GM19395 (cell line): ENCODE results near the gene WNT9A.
"Not testable (repeated sequence)": the region's sequence is repeated elsewhere in the genome, so short reads cannot be mapped to it uniquely, and the experiment has no call there.

Experiments used
- ATAC-seq: cut with Tn5 transposase; IDR thresholded peaks from one replicate; pipeline ENCODE4 v1.9.1; 2021; ENCODE audit warnings: mild to moderate bottlenecking, moderate library complexity; ENCODE audit not compliant: unreplicated experiment

WNT9A gene

DNA sequence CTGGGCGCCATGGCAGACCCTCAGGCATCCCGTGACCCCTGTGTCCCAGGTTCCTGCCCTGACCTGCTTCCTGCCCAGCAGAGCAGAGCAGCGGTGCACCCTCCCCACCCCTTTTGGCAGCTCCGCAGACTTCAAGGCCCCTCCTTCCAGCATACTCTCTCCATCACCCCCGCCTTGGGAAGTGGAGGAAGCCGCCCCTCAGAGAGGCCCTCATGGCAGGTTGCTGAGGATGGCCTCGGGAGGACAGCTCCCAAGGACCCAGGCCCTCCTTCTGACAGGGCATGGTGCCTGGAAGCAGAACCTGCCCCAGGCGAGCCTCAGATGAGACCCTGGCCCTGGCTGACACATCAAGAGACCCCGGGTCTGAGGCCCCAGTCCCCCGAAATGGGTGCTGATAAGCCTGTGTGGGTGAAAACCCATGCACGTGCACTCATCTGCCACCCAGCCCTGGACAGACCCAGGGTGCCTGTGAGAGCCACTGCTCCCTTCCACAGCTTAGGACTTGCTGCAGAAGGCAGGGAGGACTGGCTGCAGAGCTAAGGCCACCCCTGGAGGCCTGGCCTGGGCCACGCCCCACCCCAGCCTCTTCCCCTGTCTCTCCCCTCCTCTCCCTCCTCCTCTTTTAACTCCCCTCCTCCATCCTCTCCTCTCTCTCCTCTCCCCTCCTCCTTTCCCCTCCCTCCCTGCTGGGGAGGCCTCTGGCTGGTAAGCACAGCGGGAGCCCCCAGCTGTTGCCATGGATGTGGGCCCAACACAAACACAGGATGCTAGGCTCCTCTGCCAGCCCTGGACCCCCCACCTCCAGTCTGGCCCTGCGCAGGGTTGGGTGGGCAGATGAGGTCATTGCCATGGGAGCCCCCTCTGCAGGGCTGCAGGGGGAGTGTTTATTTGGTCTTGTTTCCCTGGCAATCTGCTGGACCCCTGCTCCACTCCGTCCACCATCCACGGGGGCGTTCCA, 33.7 kb downstream of the WNT9A start:
- ATAC-seq = no peak

DNA sequence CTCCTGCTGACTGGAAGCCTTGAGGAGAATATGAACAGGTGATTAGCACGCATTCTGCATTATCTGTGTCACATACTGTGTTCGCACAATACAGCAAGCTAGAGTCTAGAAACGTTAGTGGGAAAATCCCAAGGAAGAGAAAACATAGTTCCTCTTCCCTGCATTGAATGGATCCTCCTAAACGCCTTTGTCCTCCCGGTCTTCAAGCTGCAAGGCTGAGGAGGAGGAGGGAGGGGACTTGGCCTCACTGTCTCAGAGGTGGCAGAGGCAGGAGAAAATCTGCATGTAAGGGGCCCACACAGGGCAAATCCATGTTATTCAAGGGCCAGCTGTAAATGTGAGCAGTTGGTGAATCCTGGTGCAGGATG, 34.4 kb downstream of the WNT9A start:
- no peak for ATAC-seq

DNA sequence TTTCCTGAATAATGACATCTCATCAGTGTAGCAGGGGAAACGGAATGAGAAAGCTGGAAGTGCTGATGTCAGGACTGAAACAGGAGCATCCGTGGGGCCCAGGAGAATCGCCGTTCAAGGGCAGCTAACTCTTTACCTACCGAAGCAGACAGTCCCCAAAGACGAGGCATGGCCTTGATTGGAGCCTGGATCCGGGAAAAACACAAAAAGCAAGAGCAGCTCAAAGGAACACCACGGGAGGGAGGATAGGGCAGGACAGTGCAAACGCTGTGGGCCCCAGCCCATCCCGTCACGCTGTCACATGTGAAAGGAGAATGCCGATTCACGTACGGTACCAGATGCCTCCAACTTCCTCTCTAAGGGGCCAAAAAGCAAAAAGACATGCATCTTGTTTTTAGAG, 34.9 kb downstream of the WNT9A start:
- no peak for ATAC-seq

DNA sequence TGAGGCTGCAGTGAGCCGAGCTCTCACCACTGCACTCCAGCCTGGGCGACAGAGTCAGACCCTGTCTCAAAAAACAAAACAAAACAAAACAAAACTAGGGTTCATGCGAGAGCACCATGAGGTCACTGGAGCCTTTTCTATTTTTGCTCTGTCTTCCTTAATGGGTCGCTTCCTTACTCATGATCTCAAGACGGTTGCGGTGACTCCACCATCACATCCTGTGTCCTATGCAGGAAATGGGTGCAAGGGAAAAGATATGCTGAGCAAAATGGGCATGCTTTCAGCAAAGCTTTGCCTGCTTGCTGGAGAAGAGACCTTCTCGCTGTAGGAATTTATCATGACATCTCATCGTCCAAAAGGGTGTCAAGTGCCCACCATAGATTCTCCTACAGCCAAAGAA, 36.4 kb downstream of the WNT9A start:
- no peak for ATAC-seq

DNA sequence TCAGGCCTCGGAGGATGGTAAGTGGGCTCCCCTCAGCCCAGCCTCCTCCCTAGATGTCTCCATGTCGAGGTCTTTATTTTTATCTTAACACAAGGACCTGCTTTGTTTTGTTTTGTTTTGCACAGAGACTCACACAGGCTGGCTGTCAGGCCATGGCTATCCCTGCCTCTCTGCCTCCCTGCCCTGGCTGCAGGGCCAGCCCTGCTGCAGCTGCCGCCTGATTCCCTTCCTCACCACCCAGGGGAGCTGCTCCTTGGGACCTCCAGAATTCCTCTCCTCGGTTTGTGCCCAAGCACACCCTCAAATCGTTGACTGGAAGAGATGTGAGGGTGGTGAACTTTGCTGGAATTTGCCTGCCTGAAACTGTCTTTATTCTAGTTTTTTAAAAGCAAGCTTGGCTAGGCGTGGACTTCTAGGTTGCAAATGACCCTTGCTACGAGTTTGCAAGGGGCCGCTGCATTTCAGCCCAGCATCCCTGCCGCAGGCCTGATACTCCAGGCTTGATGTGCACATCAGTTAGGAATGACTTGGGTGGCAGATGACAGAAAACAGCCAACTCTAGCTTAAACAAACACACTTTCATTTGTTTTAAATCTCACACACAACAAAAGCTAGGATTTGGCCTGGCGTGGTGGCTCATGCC, 37.1 kb downstream of the WNT9A start:
- ATAC-seq = no peak

DNA sequence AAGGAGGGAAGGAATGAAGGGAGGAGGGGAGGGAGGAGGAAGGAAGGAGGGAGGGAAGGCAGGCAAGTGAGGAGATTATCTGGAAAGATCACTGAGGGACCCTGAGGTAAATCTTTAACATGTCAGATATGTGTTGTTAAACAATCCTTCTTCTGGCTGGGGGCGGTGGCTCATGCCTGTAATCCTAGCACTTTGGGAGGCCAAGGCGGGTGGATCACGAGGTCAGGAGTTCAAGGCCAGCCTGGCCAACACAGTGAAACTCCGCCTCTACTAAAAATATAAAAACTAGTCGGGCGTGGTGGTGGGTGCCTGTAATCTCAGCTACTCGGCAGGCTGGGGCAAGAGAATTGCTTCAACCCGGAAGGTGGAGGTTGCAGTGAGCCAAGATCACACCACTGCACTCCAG, 37.8 kb downstream of the WNT9A start:
- not testable (repeated sequence) for ATAC-seq

DNA sequence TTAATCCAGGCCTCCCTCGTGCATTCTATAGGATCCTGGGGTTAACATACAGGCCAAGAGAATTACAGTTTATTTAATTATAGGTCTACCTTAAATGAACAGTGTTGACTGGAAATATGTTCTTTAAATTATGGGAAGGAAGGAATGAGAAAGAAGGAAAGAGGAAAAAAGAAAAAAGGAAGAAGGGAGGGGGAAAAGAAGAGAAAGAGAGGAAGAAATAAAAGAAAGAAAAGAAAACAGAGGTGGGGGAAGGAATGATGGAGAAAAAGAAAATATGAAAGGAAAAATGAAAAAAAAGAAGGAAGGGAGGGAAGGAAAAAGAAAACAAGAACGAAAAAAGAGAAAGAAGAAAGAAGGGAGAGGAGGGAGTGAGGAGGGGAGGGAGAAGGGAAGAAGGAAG, 38.5 kb downstream of the WNT9A start:
- ATAC-seq = no peak

DNA sequence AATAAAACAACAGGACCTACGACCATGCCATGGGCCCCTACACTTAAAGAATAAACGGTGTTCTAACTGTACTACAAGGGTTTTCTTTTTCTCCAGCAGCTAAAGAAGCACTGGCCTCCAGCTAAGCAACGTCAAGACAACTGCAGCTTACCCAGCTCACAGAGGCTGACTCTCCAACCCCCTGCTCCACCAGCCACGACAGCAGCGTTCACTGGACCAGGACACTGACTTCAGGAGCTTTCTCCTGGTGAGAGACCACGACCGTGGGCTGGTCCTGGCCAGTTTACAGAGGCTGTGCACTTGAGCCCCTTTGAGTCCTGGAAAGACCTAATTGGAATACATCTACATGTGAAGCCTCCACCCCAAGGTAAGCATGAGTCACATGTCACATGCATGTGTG, 39.4 kb downstream of the WNT9A start:
- no peak for ATAC-seq

DNA sequence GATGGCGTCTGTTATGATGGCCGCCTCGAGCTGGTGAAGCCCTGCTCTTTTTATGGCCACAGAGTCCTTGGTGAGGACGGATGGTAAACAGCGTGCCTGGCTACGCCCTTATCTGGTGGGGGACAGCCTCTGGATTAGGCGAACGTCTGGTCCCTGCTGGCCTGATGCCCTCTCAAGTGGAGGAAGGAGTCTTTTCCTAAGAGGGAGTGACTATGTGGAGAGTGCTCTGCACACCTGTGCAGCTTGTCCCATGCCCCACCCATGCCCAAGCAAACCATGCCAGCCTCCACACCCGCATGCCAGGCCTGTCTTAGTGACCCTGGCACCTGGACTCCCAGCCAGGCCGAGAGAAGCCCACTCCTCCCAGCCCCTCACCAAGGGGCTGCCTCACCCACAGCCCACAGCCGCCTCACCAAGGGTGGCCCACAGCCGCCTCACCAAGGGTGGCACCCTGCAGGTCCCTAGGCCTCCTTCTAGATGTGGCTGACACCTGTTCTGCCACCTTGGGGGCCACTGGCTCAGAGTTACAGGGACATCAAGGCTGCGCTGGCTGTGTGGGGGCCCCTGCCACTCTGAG, 40.2 kb downstream of the WNT9A start:
- ATAC-seq = no peak

DNA sequence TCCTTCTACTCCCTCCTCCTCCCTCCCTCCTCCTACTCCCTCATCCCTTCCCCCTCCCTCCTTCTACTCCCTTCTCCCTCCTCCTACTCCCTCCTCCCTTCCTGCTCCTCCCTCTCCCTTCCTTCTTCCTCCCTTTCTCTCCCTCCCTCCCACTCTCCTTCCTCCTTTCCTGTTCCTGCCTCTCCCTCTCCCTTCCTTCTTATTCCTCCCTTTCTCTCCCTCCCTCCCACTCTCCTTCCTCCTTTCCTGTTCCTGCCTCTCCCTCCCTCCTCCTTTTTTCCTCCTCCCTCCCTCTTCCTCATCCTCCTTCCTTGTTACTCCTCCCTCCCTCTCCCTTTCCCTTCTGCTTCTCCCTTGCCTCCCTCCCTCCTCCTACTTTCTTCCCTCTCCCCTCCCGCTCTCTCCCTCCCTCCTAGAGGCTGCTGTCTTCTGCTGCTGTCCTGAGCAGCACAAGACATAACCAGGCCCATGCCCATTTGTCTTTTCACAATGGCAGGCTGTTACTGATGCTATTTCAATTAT, 41.1 kb downstream of the WNT9A start:
- ATAC-seq = no peak

DNA sequence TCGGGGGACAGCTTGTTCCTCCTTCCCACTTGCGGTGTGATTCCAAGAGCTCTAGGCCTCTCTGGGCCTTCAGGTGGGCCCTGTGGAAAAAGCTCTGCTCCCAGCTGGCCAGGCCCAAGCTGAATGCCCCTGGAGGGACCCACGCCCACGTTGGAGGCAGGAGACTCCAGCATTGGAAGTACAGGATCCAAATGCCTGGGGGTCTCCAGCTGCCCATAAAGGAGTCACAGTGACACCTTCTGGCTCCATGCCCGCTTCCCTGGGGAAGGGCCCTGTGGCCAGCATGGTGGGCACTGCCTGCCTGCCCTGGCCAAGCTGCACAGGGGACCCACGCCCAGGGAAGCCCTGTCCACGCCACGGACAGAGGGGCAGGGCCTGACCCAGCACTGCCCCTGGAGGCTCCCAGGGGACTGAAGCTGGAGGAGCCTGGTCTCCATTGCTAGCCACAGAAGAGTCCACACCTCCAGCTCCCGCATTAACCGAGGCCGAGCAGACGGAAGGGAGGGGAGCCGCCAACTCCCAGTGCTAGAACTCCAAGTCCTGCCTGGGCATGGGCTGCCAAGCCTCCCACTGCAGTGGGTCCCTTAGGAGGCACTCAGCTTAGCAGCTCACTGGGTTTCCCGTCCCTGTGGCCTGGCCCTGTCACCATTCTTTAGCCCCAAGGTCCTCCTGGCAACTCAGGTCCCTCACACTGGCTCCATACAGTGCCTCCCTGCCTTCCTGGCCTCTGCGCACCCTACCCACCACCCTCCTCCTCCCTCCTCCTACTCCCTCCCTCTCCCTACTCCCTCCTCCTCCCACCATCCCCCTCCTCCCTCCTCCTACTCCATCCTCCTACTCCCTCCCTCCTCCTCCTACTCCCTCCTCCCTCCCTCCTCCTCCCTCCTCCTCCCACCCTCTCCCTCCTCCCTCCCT, 41.9 kb downstream of the WNT9A start:
- no peak for ATAC-seq

DNA sequence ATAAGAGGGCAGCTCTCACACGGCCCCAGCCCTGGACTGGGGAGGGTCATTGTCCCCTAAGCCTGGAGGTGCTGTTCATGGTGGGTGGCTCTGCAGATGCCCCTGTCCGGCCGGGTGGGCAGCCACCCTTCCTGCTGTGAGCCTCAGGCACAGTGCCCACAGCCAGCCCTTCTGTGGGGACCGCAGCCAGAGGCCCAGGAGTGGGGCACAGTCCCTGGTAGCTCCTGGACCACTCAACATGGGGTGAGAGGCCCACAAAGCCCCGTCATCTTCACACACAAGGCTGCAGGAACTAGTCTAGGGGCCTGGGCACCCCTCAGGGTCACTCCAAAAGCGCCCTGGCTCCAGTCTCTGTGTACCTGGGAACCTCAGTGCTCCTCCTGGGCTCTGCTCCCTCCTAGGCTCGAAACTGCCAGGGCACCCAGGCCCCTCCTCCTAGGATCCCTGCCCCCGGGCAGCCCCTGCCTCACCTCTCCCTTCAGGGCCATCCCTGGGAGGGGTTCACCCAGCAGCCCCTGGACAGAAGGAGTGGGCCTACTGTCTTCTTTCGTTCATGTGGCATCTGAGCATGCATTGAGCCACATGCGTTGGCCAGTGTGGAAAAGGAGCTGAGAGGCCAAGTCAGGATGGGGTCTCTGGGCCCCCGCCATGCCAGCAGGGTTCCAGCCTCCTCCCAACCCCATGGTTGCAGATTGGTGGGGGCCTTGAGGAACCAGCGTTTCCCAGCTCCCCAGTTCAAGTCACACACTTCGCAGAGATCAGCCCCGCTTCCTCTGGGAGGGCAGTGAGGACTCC, 43.0 kb downstream of the WNT9A start:
- ATAC-seq = no peak

DNA sequence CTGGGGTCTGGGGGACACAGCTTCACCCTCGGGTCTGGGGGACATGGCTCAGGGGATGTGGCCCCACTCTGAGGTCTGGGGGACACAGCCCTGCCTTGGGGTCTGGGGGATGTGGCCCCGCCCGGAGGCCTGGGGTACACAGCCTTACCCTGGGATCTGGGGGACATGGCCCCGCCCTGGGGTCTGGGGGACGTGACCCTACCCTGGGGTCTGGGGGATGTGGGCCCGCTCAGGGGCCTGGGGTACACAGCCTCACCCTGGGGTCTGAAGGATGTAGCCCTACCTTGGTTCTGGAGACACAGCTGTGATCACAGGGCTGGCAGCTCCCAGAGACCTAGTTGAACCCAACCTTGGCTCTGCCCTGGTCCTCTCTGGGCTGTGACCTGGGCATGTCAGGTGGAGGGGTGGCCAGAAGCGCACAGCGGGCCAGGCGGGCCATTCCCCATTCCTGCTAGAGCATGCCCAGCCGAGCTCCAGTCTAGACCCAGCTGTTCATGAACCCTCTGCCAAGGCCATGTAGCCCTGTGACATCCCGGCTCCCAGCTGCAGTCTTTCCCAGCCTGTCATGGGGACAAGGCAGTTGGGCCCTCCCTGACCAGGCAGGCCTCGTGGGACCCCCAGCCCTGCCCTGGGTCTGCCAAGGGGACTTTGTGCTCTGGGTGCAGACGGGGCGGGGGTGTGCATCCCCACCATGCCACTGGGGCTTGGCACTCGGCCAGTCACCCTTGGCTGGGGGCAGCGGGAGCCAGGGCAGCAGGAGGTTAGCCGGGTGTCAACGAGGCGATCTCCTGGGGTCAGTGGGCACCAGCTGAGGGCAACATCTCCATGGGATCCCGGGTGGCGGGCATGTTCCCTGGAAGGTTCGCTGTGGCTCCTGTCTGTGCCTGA, 43.9 kb downstream of the WNT9A start:
- ATAC-seq = no peak

DNA sequence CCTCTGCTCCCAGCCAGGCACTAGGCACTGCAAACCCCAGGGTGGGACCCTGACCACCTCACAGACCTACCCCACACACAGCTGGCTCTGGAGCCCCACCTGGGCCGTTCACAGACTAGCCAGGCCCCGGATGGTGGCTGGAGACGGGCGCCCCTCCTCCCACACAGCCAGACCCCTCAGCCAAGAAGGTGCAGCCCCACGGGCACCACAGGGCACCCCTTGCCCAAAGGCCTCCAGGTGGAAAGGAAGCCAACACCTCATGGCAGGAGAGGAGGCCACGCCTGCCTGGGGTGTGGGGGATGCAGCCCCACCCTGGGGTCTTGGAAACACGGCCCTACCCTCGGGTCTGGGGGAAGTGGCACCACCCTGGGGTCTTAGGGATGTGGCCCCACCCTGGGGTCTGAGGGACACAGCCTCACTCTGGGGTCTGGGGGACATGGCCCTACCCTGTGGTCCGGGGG, 44.6 kb downstream of the WNT9A start:
- ATAC-seq = no peak

DNA sequence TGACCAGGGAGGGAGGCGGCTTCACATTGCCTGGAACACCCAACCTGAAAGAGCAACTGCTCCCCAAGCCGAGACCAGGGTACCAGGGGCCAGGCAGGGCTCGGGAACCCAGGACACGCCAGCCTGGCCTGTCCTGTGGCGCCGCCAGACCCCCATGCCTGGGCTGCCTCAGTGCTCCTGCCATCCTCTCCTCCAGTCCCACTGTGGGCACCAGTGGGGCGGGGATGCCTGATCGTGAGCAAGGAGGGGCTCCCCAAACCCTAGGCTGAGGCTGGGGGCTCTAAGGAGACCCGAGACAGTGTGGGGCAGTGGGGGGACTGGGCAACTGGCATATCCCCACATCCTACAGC, 45.1 kb downstream of the WNT9A start:
- ATAC-seq = no peak

DNA sequence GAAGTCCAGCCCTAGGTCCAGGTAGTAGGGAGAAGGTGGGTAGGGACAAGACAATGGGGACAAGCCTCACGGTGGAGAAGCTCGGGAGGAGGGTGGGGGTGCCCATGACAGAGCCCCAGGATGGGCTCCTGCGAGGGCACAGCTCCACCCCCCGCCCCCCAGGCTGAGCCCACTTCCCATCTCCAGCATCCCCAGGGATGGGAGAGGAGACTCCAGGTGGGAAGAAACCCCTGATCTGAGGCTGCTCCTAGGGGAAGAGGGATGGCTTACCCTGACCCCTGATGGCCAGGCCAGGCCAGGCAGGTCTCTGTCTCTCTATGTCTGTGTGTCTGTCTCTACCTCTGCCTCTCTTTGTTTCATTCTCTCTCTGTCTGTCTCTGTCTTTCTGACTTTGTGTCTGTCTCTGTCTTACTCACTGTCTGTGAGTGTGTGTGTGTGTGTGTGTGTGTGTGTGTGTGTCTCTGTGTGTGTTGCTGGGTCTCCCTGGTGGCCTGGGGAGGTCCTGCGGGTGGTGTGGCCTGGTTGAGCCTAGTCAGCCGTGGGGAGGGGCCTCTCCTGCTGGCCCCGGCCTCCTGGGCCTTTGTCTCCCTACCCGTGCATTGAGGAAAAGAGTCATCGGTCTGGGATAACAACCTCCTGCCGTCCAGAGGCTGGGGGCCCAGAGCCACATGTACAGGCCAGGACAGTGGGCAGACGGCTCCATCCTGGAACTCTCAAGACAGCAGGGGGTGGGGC, 45.7 kb downstream of the WNT9A start:
- ATAC-seq = no peak

DNA sequence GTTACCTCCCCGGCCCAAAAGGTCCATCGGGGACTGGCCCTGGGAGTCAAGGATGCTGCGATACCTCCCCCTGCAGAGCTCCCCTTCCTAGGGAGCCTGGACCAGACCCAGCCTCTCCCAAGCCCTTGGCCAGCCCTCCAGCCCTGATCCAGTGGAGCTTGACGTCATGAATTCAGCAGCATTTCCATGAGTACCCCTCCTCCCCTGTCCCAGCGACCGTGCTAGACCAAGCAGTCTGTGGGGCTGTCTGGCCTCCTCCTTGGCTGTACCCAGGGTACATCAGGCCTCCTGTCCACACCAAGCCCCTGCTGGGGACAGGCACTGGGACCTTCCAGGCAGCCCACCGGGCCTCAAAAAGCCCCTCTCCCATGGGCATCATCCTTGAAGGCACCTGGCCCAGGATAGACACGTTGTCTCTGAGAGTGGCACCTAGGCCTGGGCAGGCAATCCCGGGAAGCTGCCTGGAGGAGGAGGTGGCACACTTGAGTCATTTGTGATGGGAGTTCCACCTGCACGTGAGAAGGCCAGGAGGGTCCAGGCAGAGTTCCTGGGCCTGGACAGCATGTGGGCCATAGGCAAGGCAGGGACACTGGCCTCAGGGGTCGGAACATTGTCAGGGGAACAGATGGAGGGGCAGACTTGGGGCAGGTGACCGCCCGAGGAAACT, 46.4 kb downstream of the WNT9A start:
- ATAC-seq = no peak

DNA sequence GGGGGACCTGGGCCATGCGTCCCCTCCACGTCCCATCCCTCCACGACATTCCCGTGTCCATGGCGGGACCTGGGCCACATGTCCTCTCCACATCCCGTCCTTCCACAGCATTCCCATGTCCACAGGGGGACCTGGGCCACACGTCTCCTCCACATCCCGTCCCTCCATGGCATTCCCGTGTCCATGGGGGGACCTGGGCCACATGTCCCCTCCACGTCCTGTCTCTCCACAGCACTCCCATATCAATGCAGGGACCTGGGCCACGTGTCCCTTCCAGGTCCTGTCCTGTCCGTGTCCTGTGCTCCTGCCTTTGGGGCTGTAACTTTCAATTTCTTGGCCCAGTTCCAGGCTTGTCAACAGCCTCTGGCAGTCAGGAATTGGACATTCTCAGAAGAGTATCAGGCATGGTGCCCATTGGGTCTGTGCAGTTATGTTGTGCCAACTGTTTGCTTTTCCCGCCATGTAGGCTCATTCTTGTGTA, 47.1 kb downstream of the WNT9A start:
- no peak for ATAC-seq
